Neuronal stem cell (in vitro differentiated cells): ENCODE data around the gene CUX1.
"Not testable (repeated sequence)": the region's sequence is repeated elsewhere in the genome, so short reads cannot be mapped to it uniquely, and the experiment has no call there.

Source experiments
- DNase-seq: peaks from one replicate; pipeline ENCODE4 v3.0.0-alpha.2; 2013; ENCODE audit warnings: low spot score
- H2AFZ ChIP-seq: one replicate; pipeline ENCODE4 v1.6.1; 2013; ENCODE audit warnings: mild to moderate bottlenecking, low read length, inconsistent platforms
- H2AK5ac ChIP-seq: 2 replicates; pipeline ENCODE4 v1.6.1; 2013; ENCODE audit warnings: low read depth, mild to moderate bottlenecking, inconsistent platforms, low read length, moderate library complexity, mixed read lengths
- H2BK120ac ChIP-seq: 2 replicates; pipeline ENCODE4 v1.6.1; 2013; ENCODE audit warnings: low read depth, mild to moderate bottlenecking, inconsistent platforms, low read length, moderate library complexity, mixed read lengths
- H2BK12ac ChIP-seq: one replicate; pipeline ENCODE4 v1.6.1; 2013; ENCODE audit warnings: low read length, inconsistent platforms
- H2BK15ac ChIP-seq: 2 replicates; pipeline ENCODE4 v1.6.1; 2013; ENCODE audit warnings: mild to moderate bottlenecking, low read length, inconsistent platforms, mixed read lengths
- H2BK5ac ChIP-seq: one replicate; pipeline ENCODE4 v1.6.1; 2013; ENCODE audit warnings: inconsistent platforms, mild to moderate bottlenecking, low read length, moderate library complexity
- H3K14ac ChIP-seq: one replicate; pipeline ENCODE4 v1.6.1; 2013; ENCODE audit warnings: low read length, inconsistent platforms
- H3K18ac ChIP-seq: 2 replicates; pipeline ENCODE4 v1.6.1; 2013; ENCODE audit warnings: low read length, inconsistent platforms
- H3K23ac ChIP-seq: 2 replicates; pipeline ENCODE4 v1.6.1; 2013; ENCODE audit warnings: low read depth, mild to moderate bottlenecking, mixed read lengths, low read length, inconsistent platforms; ENCODE audit not compliant: poor library complexity
- H3K27ac ChIP-seq: replicated peaks from 3 replicates; pipeline ENCODE4 v1.5.1; 2013; ENCODE audit warnings: low read length, inconsistent platforms
- H3K27me3 ChIP-seq, 3 experiments: 2 replicates each; pipeline ENCODE4 v1.6.1; 2013; ENCODE audit warnings: low read length in 3 of 3, mild to moderate bottlenecking in 2 of 3, inconsistent platforms in 1 of 3, low read depth in 1 of 3, mixed read lengths in 1 of 3, moderate library complexity in 1 of 3; ENCODE audit not compliant: control insufficient read depth in 3 of 3, insufficient read depth in 3 of 3
- H3K36me3 ChIP-seq, 2 donors: replicated peaks in 1 of 2; 2 replicates each; pipeline ENCODE4 v1.6.1; 2013; ENCODE audit warnings: low read length in 2 of 2; ENCODE audit not compliant: control insufficient read depth in 2 of 2, insufficient read depth in 2 of 2
- H3K4ac ChIP-seq: 2 replicates; pipeline ENCODE4 v1.6.1; 2013; ENCODE audit warnings: inconsistent platforms, mild to moderate bottlenecking, low read length, moderate library complexity
- H3K4me1 ChIP-seq, 2 donors: 1 replicate in 1 of 2; 2 replicates in 1 of 2; pipeline ENCODE4 v1.6.1; 2013; ENCODE audit warnings: low read length in 2 of 2, low read depth in 1 of 2; ENCODE audit not compliant: control insufficient read depth in 2 of 2, insufficient read depth in 1 of 2
- H3K4me2 ChIP-seq: one replicate; pipeline ENCODE4 v1.6.1; 2013; ENCODE audit warnings: mild to moderate bottlenecking, low read length, inconsistent platforms; ENCODE audit not compliant: insufficient read depth, poor library complexity, severe bottlenecking
- H3K4me3 ChIP-seq, 2 donors: 2 replicates each; pipeline ENCODE4 v1.5.1; 2013; ENCODE audit warnings: low read length in 2 of 2, mild to moderate bottlenecking in 2 of 2, inconsistent platforms in 1 of 2, moderate library complexity in 1 of 2
- H3K79me1 ChIP-seq: one replicate; pipeline ENCODE4 v1.6.1; 2013; ENCODE audit warnings: low read depth, mild to moderate bottlenecking, inconsistent platforms, low read length, moderate library complexity
- H3K9ac ChIP-seq: one replicate; pipeline ENCODE4 v1.6.1; 2013; ENCODE audit warnings: mild to moderate bottlenecking, low read depth, low read length, inconsistent platforms; ENCODE audit not compliant: poor library complexity
- H3K9me3 ChIP-seq, 2 donors: replicated peaks in 1 of 2; 2 replicates each; pipeline versions ENCODE3 to v1.6.1; 2013; ENCODE audit warnings: low read length in 2 of 2, mild to moderate bottlenecking in 2 of 2, inconsistent platforms in 1 of 2, low read depth in 1 of 2, mixed read lengths in 1 of 2, moderate library complexity in 1 of 2; ENCODE audit not compliant: control insufficient read depth in 2 of 2, insufficient read depth in 1 of 2
- H4K8ac ChIP-seq: one replicate; pipeline ENCODE4 v1.6.1; 2013; ENCODE audit warnings: low read depth, mild to moderate bottlenecking, inconsistent platforms, low read length, moderate library complexity
- H4K91ac ChIP-seq: one replicate; pipeline ENCODE4 v1.6.1; 2013; ENCODE audit warnings: low read length, low read depth, mild to moderate bottlenecking, inconsistent platforms; ENCODE audit not compliant: poor library complexity
- WGBS, 2 donors: extraction: QIAGEN DNeasy Blood & Tissue Kit; methylation state at CpG; one replicate each; pipeline ENCODE4 v1.1.7; 2013; ENCODE audit warnings: missing lambda C conversion rate in 2 of 2, mixed read lengths in 1 of 2; ENCODE audit not compliant: insufficient read length in 2 of 2, insufficient replicate concordance in 1 of 2; ENCODE audit errors: extremely low coverage in 2 of 2; 5-methylcytosine and 5-hydroxymethylcytosine counted together

CUX1 gene

DNA sequence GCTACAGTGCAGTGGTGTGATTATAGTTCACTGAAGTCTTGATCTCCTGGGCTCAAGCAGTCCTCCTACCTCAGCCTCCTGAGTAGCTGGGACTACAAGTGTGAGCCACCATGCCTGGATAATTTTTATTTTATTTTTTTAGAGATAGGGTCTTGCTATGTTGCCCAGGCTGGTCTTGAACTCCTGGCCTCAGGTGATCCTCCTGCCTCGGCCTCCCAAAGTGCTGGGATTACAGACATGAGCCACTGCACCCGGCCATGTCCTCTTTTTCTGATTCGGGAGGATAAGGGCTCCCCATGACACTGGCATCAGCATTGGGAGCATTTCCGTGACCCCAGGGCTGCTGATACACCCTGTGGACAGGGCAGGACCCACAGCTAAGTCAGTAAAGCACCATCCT is 69.9 kb downstream of the CUX1 start:
- H3K18ac ChIP-seq: not testable (repeated sequence)

DNA sequence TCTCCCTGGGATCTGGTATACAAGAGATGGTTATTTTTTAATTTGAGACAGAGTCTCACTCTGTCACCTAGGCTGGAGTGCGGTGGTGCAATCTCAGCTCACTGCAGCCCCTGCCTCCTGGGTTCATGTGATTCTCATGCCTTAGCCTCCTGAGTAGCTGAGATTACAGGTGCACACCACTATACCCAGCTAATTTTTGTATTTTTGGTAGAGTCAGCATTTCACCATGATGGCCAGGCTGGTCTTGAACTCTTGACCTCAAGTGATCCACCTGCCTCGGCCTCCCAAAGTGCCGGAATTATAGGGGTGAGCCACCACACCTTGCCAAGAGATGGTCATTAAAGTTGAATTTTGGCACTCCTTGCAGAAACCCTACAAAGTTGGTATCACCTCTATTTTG is 71.1 kb downstream of the CUX1 start:
- not testable (repeated sequence) for H3K4me1 ChIP-seq, H3K27me3 ChIP-seq, H3K4me3 ChIP-seq, H4K8ac ChIP-seq, H3K9me3 ChIP-seq, H4K91ac ChIP-seq, H3K9ac ChIP-seq, H3K14ac ChIP-seq, H3K4me2 ChIP-seq, H2BK15ac ChIP-seq, H2BK120ac ChIP-seq, H2AK5ac ChIP-seq, H2BK12ac ChIP-seq, H3K23ac ChIP-seq, H2AFZ ChIP-seq, H2BK5ac ChIP-seq, H3K27ac ChIP-seq, H3K4ac ChIP-seq, H3K18ac ChIP-seq, DNase-seq, H3K36me3 ChIP-seq
- peaks cover 15% of the 10 kb centered on the region for H3K79me1 ChIP-seq
- no CpG with 5 or more reads among the region's 3 CpGs for WGBS, 2 donors

More for the DNA sequence above, 69.9 kb downstream of the CUX1 start:
- not testable (repeated sequence) for H2BK120ac ChIP-seq, H3K27me3 ChIP-seq, DNase-seq, H3K36me3 ChIP-seq, H3K4ac ChIP-seq, H3K4me2 ChIP-seq, H3K23ac ChIP-seq, H4K8ac ChIP-seq, H3K9me3 ChIP-seq, H3K27ac ChIP-seq, H2AFZ ChIP-seq, H2BK12ac ChIP-seq, H2BK5ac ChIP-seq, H3K4me3 ChIP-seq, H2BK15ac ChIP-seq, H2AK5ac ChIP-seq, H3K9ac ChIP-seq, H4K91ac ChIP-seq, H3K14ac ChIP-seq
- peaks cover 15% of the 10 kb centered on the region for H3K79me1 ChIP-seq
- WGBS, 2 donors: no CpG with 5 or more reads among the region's 4 CpGs
- H3K4me1 ChIP-seq: peaks cover 6 to 15% of the 10 kb centered on the region in 2 donors

DNA sequence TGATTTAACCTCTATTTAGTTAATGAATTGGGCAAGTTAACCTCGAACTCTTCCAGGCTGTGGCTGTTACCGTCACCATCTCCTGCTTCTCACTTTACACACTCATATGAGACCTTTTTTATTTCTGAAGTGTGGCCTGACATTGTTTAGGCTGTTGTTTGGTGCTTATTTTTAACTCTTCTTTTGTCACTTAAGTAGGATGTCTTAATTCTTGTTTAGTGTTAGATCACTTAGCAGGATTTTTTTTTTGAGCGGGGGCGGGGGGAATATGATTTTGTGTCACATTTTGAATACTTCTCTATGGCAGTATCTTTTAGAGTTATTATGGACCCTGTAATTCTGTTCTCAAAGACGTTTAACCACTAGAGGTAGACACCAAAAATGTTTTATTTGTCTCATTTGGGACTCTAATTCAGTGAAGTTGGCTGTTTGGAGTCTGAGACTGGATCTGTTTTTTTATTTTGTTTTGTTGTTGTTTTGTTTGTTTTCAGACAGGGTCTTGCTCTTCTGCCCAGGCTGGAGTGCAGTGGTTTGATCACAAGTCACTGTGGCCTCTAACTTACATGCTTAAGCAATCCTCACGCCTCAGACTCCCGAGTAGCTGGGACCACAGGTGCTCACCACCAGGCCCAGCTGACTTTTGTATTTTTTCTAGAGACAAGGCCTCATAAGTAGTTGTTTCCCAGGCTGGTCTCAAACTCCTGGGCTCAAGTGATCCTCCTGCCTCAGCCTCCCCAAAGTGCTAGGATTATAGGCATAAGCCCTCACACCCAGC is 73.5 kb downstream of the CUX1 start:
- Histone ChIP-seq H3K4ac (no peak overlapping the region), H2BK120ac (no peak overlapping the region), H3K9ac (no peak overlapping the region), H3K4me3 (no peak overlapping the region), H2BK15ac (no peak overlapping the region), H3K9me3 (no peaks in the 10 kb centered on the region), H2BK12ac (no peak overlapping the region), H3K27me3 (no peaks in the 10 kb centered on the region), H2AFZ (no peak overlapping the region), H3K4me1 (peaks cover 0 to 4% of the 10 kb centered on the region in 2 donors), H3K79me1 (peaks cover 11% of the 10 kb centered on the region), H4K8ac (no peak overlapping the region), H3K14ac (no peak overlapping the region), H4K91ac (no peak overlapping the region), H2AK5ac (no peak overlapping the region), H3K18ac (no peak overlapping the region), H3K36me3 (peaks cover 0 to 2% of the 10 kb centered on the region in 2 donors), H3K4me2 (no peak overlapping the region), H3K27ac (no peak overlapping the region), H2BK5ac (no peak overlapping the region), H3K23ac (no peak overlapping the region)
- WGBS, 2 donors: no CpG with 5 or more reads among the region's 7 CpGs
- no peak for DNase-seq

DNA sequence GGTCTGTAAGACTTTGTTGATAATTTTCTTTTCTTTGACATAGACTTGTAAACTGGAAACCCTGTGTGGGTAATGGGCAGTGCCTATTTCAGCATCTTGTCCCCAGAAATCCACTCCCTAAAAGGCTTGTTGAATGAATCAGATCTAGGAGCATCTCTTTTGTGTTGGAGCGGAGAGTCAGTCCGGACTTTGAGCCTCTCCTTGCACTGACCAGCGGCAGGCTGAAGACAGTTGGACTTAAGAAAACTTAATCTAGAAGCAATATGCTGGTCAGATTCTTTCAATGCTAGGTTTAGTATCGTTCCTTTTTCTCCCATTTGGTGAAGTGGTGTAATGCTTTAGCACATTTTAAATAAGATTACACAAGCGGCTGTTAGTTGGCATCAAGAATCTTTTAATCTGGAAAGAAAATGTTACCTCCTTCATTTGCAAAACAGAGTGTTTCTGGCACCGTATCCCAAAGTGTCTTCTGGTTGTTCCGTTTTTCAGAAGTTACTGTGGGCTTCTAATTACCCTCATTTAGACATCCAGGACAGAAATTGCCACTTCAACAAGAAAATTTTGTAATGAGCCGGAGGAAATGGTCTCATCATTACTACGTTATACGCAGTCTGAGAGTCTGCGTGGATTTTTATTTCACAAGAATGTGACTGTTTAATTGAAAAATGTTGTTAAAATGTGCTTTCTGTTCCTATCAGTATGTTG is 74.7 kb downstream of the CUX1 start:
- DNase-seq: no peak
- H3K27ac ChIP-seq: no peak overlapping the region
- no peak overlapping the region for H2BK120ac ChIP-seq
- H3K23ac ChIP-seq: no peak overlapping the region
- no peaks in the 10 kb centered on the region for H3K27me3 ChIP-seq
- no peak overlapping the region for H2AFZ ChIP-seq
- H3K4me3 ChIP-seq: no peak overlapping the region
- H2BK5ac ChIP-seq: no peak overlapping the region
- no peak overlapping the region for H2BK15ac ChIP-seq
- H3K9me3 ChIP-seq: no peaks in the 10 kb centered on the region
- WGBS, 2 donors: no CpG with 5 or more reads among the region's 11 CpGs
- H2AK5ac ChIP-seq: no peak overlapping the region
- H3K4me2 ChIP-seq: no peak overlapping the region
- no peak overlapping the region for H3K9ac ChIP-seq
- H4K91ac ChIP-seq: no peak overlapping the region
- no peak overlapping the region for H3K18ac ChIP-seq
- no peak overlapping the region for H3K14ac ChIP-seq
- no peak overlapping the region for H2BK12ac ChIP-seq
- no peak overlapping the region for H4K8ac ChIP-seq
- peaks cover 0 to 2% of the 10 kb centered on the region in 2 donors for H3K36me3 ChIP-seq
- H3K4ac ChIP-seq: no peak overlapping the region
- peaks cover 4% of the 10 kb centered on the region for H3K79me1 ChIP-seq
- H3K4me1 ChIP-seq: peaks cover 2 to 4% of the 10 kb centered on the region in 2 donors
